Activated naive CD4-positive, alpha-beta T cell treated with Interleukin-2 at 50 U/mL for 16 hours (primary cell): ENCODE measurements around the gene BHLHA15.

Experiments used
- DNase-seq: peaks from one replicate; pipeline ENCODE4 v3.0.0-alpha.2; 2020

BHLHA15 gene

DNA sequence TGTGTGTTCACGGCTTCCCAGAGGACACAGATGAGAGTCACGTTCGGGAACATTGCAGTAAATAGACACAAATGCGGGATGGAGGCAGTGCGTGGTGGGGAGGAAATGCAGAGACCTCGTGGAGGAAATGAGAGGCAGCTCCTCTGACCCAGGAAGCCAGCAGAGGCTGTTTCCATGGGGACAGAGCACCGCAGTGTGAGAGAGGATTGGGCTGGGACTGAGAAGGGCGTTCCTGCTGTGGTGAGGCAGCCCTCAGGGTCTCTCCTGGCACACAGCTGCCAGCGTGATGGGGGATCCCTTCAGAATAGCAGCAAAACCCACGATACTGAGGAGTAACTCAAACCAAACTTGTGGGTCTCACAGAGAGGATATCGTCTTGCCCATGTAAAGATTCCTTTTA lies 21.7 kb upstream of the BHLHA15 start:
- DNase-seq: no peak

DNA sequence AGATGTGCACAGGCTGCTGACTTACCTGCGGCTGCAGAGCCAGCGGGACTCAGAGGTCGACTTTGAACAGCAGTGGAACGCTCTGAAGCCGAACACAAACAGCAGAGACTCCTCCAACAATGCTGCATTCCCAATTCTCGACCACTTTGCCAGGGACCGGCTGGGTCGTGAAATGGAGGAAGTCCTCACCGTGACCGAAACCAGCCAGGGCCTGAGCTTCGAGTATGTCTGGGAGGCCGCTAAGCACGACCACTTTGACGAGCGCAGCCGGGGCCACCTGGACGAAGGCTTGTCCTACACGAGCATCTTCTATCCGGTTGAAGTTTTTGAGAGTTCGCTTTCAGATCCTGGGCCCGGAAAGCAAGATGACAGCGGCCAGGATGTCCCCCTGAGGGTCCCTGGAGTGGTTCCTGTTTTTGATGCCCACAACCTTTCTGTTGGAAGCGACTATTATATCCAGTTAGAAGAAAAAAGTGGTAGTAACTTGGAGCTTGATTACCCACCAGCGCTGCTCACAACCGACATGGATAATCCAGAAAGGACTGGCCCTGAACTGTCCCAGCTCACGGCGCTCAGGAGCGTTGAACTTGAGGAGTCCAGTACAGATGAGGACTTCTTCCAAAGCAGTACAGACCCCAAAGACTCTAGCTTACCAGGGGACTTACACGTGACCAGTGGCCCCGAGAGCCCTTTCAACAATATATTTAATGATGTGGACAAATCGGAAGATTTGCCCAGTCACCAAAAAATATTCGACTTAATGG lies 19.4 kb upstream of the BHLHA15 start:
- DNase-seq: no peak

DNA sequence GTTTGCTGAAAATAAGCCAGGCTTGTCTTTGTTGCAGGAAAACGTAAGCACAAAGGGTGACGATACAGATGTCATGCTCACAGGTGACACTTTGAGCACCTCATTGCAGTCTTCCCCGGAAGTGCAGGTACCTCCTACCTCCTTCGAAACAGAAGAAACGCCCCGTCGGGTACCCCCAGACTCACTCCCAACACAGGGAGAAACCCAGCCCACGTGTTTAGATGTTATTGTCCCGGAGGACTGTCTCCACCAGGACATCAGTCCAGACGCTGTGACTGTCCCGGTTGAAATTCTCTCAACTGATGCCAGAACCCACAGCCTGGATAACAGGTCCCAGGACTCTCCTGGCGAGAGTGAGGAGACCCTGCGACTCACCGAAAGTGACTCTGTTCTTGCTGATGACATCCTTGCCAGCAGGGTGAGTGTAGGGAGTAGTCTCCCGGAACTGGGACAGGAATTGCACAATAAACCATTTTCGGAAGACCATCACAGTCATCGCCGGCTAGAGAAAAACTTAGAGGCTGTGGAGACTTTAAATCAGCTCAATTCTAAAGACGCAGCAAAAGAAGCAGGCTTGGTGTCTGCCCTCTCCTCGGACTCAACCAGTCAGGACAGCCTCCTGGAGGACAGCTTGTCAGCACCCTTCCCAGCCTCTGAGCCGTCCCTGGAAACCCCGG lies 18.3 kb upstream of the BHLHA15 start:
- no peak for DNase-seq

DNA sequence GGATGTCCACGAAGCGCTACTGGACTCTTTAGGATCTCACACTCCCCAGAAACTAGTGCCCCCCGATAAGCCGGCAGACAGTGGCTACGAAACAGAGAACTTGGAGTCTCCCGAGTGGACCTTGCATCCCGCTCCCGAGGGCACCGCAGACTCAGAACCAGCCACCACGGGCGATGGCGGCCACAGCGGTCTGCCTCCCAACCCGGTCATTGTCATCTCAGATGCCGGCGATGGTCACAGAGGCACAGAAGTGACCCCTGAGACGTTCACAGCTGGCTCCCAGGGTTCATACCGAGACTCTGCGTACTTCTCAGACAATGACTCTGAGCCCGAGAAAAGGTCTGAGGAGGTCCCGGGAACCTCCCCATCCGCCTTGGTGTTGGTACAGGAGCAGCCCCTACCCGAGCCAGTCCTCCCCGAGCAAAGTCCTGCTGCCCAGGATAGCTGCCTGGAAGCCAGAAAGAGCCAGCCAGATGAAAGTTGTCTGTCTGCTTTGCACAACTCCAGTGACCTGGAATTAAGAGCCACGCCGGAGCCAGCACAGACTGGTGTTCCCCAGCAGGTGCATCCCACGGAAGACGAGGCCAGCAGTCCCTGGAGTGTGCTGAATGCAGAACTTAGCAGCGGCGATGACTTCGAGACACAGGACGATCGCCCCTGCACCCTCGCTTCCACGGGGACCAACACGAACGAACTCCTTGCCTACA lies 17.6 kb upstream of the BHLHA15 start:
- no peak for DNase-seq

DNA sequence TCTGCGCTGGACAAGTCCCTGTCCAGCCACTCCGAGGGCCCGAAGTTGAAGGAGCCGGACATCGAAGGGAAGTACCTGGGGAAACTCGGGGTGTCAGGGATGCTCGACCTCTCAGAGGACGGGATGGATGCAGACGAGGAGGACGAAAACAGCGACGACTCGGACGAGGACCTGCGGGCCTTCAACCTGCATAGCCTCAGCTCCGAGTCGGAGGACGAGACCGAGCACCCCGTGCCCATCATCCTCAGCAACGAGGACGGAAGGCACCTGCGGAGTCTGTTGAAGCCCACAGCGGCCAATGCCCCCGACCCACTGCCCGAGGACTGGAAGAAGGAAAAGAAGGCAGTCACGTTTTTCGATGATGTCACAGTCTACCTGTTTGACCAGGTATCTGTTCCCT lies 17.1 kb upstream of the BHLHA15 start:
- DNase-seq: no peak

DNA sequence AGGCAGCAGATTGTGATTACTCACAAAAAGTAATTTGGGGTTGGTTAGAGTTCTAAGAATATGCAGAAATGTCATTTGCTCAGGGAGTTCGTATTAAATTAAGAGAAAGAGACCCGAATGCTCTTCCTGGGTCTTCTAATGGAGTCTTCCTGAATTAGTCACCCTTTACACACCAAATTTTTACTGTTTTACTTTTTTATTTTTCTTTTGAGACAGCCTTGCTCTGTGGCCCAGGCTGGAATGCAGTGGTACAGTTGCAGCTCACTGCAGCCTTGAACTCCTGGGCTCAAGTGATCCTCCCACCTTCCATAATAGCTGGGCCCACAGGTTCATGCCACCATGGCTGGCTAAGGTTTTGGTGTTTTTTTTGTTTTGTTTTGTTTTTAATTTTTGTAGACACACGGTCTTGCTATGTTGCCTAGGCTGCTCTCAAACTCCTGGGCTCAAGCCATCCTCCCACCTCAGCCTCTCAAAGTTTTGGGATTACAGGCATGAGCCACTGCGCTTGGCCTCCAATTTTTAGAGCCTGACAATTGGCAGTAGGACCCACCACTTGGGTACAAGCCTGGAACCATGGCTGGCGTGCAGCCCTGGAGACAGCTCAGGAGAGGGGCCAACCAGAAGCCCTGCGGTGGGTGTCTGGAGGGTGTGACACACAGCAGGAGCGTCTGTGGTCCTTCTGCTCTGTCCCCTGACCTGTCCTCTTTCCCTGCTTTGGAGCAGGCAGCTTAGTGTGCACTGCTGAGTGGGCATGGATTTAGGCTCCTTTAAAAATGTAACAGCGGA lies 16.4 kb upstream of the BHLHA15 start:
- DNase-seq: no peak

DNA sequence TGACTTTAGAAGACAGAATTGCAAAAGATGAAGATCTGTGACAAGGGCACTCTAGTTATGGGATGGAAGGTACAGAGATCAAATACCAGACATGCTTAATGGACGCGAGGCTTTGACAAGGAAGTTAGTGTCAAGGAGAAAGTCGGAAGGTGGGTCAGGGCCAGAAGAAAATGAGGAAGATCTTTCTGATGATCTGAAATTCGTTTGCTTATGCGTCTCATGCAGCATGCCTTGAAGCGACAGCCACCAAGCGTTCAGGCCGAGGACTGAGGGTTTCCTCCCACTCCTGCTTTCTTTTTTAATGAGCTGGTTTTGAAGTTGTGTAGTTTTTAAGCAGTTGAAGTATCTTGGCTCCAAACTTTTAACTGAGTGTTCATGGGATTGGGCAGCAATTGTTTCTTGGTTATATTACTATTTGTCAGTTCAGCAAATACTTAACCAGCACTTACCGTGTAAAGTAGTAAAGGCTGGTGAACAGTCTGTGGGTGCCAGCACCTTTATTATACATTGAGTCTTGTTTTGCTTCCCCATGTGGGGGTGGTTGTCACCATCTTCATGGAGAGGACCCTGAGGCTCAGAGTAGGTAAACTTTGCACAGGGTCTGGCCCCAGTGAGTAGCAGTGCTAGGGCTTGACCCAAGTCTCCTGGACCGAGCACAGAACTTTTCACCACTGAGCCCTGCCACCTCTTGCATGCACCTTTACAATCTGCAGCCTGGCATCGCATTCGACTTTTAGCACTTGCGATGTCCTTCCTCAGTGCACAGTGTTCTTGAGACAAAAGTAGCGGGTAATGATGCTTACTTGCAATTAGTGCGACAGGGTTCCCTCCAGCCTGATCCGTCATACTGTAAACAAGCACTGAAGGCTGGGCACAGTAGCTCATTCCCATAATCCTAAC lies 14.3 kb upstream of the BHLHA15 start:
- no peak for DNase-seq

DNA sequence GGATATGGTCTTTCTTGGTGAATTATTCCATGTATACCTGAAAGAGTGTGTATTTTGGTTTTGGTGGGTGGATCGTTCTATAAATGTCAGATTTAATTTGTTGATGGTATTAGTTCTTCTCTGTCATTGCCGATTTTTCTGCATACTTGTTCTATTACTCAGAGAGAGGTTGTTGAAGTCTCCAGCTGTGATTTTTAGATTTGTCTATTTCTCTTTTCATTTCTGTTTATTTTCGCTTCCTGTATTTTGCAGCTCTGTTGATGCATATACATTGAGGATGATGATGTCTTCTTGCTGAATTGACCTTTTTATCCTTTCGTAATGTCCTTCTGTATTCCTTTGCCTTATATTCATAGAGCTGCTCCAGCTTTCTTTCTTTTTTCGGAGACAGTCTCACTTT lies 12.1 kb upstream of the BHLHA15 start:
- DNase-seq: no peak

DNA sequence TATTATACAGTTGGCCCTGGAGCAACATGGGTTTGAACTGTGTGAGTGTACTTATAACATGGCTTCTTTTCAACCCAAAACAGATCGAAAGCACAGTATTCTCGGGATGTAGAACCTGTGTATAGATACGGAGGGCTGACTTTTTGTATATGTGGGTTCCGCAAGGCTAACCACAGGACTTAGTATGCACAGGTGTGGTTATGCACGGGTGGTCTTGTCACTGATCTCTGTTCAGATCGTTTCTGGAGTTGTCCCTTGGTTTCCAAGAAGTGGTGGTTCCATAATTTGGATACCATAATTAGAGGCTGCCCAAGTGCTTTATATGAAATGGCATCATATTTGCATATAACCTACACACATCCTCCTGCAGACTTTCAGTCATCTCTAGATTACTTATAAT lies 10.9 kb upstream of the BHLHA15 start:
- no peak for DNase-seq

DNA sequence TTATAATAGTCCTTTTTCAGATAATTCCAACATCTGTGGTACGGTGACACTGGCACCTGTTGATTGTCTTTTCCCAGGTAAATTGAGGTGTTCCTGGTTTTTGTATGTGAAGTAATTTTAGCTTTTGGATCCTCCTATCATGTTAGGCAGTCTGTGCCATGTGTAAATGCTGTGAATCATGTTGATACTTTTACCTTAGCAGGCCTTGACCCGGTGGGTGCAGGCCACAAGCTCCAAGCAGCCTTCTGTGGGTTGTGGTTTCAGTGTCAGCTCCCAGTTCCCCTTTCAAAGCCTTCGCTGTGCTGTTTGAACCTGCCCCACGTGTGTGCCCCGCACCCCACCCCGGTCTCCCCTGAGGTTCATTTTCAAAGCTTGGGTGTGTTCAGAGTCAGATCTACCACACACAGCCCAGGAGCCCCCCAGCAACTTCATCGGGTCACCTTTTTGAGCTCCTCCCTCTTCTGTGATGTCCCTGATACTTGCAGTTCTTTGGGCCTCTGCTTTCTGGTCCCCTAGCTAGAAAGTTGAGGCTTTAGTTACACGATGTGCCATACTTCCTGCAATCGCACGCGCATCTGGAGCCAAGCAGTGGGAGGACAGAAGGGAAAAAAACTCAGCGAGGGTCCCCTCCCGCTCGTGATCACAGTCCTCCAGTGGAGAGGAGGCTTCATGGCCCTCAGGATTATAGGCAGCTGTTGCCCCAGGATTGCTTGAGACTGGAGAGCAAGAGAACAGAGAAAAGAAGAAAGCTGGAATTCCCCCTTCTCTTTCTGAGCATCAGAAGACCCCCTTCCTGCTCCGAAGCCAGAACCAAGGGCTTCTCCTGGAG lies 8.7 kb upstream of the BHLHA15 start:
- DNase-seq: peak; percentile 55

DNA sequence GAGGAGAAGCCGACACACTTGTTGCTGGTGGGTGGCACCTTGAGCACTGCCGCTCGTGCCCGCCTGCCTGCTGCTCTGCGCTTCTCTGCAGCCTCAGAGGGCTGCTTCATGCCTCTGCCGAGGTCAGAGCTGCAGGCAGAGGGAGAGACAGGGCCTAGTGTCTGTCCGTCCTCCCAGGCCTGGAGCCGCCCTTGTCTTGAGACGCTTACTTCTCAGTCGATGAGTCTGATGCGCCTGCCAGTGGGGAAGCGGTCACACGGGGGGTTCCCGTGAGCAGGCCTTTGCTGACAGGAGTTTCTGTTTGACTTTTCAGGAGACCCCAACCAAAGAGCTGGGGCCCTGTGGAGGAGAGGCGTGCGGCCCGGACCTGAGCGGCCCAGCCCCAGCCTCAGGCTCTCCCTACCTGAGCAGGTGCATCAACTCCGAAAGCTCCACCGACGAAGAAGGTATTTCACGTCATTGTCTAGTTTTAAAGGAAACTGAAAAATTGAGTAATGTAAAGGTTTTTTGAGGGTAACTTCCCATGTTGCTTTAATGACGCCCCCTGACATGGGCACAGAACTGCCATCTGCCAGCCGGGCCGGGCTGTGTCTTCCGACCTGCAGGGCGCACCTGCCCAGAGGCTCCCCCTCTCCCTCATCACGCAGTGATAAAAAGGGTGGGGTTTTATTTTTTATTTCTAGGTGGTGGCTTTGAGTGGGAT lies 7.8 kb upstream of the BHLHA15 start:
- DNase-seq: no peak

DNA sequence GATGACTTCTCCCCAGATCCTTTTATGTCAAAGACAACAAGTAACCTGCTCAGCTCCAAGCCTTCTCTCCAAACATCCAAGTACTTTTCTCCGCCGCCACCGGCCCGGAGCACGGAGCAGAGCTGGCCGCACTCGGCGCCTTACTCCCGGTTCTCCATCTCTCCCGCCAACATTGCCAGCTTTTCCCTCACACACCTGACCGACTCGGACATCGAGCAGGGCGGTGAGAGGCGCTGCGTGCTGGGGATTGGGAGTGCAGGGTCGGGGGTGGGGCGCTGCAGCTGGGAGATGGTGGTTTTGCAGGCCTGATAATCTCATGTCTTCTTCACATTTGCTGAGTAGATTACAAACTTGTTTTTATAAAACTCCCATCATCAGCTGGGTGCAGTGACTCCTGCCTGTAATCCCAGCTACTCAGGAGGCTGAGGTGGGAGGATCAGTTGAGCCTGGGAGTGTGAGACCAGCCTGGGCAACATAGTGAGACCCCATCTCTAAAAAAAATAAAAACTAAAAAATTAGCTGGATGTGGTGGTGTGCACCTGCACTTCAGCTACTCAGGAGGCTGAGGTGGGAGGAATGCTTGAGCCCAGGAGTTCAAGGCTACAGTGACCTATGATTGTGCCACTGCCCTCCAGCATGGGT lies 7.2 kb upstream of the BHLHA15 start:
- no peak for DNase-seq

DNA sequence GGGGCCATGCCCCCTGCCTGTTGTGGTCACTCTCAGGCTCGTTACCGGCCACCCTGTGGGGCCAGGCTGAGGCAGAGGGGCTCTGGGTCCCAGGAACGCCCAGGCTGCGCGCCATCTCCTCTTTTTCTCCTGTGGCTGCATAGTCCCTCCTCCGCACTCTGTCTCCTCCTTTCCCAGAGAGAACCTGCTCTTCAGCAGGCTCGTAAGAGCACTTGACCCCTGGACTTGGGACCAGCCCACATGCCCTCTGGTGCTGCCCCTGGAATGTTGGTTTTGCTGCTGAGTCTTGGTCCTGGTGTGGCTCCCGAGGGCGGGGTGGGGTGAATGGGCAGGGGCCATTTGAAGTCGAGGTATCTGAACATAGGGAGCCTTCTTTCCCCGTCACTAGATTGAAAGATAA lies 6.6 kb upstream of the BHLHA15 start:
- no peak for DNase-seq

DNA sequence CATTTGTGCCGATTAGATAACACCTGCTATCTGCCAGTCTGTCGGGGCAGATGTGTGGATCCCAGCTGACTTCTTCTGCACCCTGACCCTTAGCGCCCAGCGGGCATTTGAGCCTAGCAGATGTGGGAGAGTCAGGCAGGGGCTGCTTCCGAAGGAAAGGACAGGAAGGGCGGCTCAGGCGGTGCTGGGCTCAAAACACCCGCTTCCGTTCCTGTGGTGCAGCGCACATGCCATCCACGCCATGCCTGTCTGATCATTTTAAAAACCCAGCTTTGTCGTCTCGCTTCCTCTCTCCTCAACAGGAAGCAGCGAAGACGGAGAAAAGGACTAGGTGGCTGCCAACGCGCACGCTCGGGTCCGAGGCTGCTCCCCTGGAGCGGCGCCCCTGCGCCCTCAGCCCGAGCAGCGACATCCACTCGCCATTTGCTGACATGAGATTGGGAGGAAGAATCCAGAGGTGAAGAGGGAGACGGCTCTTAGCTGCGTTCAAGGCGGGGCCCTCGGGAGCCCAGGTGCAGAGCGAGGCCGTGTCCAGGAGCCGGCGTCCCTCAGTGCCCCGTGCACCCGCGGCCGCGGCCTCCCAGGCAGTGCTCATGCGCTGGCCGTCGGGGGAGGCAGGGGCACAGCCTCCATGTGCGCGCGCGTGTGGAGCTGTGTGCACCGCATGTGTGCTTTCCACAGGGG lies 5.9 kb upstream of the BHLHA15 start:
- DNase-seq: no peak

DNA sequence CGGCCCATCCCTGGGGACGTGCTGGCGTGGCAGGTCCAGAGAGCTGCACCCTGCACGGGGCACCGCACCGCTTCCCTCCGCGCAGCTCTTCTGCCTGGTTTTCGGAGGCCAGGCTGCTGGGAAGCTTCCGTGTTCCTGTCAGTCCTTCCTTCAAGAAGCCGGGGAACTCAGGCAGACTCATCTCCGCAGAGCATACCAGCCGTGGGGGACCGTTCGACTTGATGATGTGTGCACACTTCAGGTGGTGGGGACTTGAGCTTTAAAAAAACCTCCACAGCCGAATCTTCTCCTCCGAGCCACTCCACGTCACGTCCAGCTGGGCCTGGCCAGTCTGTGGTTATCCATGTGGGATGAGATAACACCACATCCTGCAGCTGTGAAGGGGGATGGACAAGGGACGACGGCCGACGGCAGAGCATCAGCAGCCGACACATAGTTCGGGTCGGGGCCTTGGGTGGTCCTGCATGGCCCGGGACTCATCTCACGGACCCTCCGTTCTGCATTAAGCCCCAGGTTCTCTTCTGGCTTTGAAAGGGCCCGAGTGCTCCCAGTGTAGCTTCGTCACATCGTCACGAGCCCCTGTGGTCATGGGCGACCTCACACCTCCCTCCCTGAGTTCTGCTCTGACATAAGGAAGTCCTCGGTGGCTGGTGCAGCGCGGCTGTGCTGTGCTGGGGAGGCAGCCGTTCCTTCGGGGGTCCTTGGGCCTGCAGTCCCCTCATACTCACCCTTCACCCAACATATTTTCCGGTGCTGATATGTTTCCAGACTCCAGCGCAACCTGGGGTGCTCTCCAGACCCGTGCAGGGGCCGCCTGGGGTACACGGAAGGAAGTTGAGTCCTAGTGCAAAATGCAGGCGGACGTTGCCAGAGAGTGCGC lies 4.5 kb upstream of the BHLHA15 start:
- DNase-seq: no peak

DNA sequence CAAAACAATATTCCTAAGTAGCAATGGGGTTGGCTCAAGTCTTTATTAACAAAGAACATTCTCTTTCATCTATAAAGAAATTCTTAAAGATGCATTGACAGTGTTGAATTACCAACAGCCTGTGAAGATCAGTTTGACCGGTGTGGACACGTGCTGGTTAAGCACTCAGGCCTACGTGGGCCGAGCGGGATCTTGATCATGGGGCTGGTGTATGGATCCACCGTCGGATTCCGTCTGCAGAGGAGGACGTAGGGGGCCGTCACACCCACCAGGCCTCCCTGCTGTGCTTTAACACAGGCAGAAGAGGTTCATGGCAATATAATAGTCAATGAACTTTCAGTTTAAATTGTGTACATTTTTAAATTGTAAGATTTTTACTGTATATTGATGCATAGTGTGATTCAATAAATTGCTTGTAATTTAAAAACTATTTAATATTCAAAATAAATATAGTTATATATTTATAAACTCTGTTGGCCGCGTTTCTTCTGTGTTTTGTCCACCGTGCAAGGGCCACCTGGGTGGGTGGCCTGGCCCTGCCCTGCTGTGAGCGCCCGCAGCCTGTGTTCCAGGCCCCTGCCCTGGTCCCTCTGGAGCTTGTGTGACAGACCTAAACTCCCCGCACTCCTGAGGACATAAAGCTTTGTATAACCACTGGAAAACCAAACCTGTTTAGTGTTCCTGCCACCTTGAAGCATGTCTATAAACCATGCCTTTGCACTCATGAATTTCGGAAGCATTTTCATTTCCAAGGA lies 1.9 kb upstream of the BHLHA15 start:
- DNase-seq: no peak

DNA sequence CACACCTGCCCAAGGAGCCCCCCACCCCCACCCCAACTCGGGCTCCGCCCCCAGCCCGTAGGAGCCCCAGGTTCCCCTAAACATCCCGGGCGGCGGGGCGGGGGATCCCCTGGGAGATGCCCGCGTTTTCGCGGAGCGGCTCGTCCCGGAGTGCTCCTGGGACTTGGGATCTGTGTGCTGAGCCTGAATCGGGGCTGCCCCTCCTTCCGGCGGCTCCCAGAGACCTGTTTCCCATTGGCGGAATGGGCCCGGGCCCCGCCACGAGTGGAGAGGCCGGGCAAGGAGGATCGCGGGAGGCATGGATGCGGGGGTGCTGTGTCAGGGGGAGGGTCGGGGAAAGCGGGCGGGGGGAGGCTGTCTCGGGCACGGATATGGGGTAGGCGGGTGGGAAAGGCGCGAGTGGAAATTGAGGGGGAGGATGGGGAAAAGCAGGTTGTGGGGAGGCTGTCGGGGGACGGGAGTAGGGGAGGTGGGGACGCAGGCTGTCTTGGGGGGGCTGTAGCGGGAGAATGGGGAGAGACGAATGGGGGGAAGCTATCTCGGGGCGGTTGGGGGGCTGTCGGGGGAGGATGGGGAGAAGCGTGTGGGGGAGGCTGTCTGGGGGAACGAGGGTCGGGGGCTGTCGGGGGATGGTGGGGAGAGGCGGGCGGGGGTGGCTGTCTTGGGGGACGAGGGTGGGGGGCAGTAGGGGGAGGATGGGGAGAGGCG lies 572 bp upstream of the BHLHA15 start:
- no peak for DNase-seq
